Liver (tissue), 9 donors: ENCODE results near the gene RPS6KA1. TPM values are rescaled to one million over a fixed set of nuclear protein-coding genes. Genes with fewer than 3 reads are reported as not detected.

Experiments used
- DNase-seq: peaks from one replicate; pipeline ENCODE4 v3.0.0-alpha.2; 2017; ENCODE audit warnings: low spot score
- H3K27ac ChIP-seq, 2 donors: one replicate each; pipeline ENCODE4 v1.7.0; 2013; ENCODE audit warnings: inconsistent platforms in 2 of 2, low read length in 2 of 2, control low read depth in 1 of 2, low read depth in 1 of 2, mild to moderate bottlenecking in 1 of 2
- H3K27me3 ChIP-seq, 4 donors: one replicate each; pipeline versions ENCODE4 v1.6.1 to v1.7.0; 2013; ENCODE audit warnings: low read length in 3 of 4, inconsistent platforms in 1 of 4, mild to moderate bottlenecking in 1 of 4, moderate library complexity in 1 of 4; ENCODE audit not compliant: control insufficient read depth in 4 of 4, insufficient read depth in 4 of 4
- H3K36me3 ChIP-seq, 4 donors: one replicate each; pipeline versions ENCODE4 v1.6.1 to v1.7.0; 2013; ENCODE audit warnings: low read length in 3 of 4, mild to moderate bottlenecking in 3 of 4, low read depth in 1 of 4, moderate library complexity in 1 of 4; ENCODE audit not compliant: control insufficient read depth in 4 of 4, insufficient read depth in 3 of 4
- H3K4me1 ChIP-seq, 4 donors: one replicate each; pipeline versions ENCODE4 v1.6.1 to v1.7.0; 2013; ENCODE audit warnings: low read length in 3 of 4, mild to moderate bottlenecking in 3 of 4, moderate library complexity in 1 of 4; ENCODE audit not compliant: control insufficient read depth in 4 of 4, insufficient read depth in 4 of 4
- H3K4me3 ChIP-seq, 3 donors: one replicate each; pipeline versions ENCODE4 v1.6.1 to v1.7.0; 2013; ENCODE audit warnings: low read length in 3 of 3, control low read depth in 1 of 3, low read depth in 1 of 3, mild to moderate bottlenecking in 1 of 3
- H3K9ac ChIP-seq, 2 donors: one replicate each; pipeline ENCODE4 v1.7.0; 2013; ENCODE audit warnings: low read length in 2 of 2, mild to moderate bottlenecking in 2 of 2, moderate library complexity in 2 of 2, control low read depth in 1 of 2, low read depth in 1 of 2
- H3K9me3 ChIP-seq, 4 donors: one replicate each; pipeline versions ENCODE4 v1.6.1 to v1.7.0; 2013; ENCODE audit warnings: low read length in 3 of 4; ENCODE audit not compliant: control insufficient read depth in 4 of 4
- EGR1 ChIP-seq, 2 donors: IDR thresholded peaks; 2 replicates each; pipeline ENCODE4 v1.6.1; 2016 to 2018; ENCODE audit warnings: antibody characterized with exemption in 2 of 2, low read depth in 2 of 2
- FOXA1 ChIP-seq: IDR thresholded peaks from 2 replicates; pipeline ENCODE4 v1.6.1; 2016; ENCODE audit warnings: antibody characterized with exemption
- GABPA ChIP-seq, 2 donors: IDR thresholded peaks in 1 of 2; conservative IDR thresholded peaks in 1 of 2; 2 replicates each; pipeline ENCODE4 v1.6.1; 2016; ENCODE audit warnings: antibody characterized with exemption in 2 of 2, mild to moderate bottlenecking in 1 of 2, moderate library complexity in 1 of 2
- HNF4A ChIP-seq, 2 donors: conservative IDR thresholded peaks; 2 replicates each; pipeline ENCODE4 v1.6.1; 2016; ENCODE audit warnings: antibody characterized with exemption in 2 of 2, mild to moderate bottlenecking in 2 of 2
- HNF4G ChIP-seq: IDR thresholded peaks from 2 replicates; pipeline ENCODE4 v1.6.1; 2016; ENCODE audit warnings: antibody characterized with exemption
- JUND ChIP-seq, 2 donors: IDR thresholded peaks; 2 replicates each; pipeline ENCODE4 v1.6.1; 2016; ENCODE audit warnings: antibody characterized with exemption in 2 of 2
- MAX ChIP-seq: IDR thresholded peaks from 2 replicates; pipeline ENCODE4 v1.6.1; 2016; ENCODE audit warnings: antibody characterized with exemption
- NR2F2 ChIP-seq: IDR thresholded peaks from 2 replicates; pipeline ENCODE4 v1.6.1; 2016; ENCODE audit warnings: antibody characterized with exemption
- RAD21 ChIP-seq, 2 donors: IDR thresholded peaks; 2 replicates each; pipeline ENCODE4 v1.6.1; 2016; ENCODE audit warnings: antibody characterized with exemption in 2 of 2, mild to moderate bottlenecking in 2 of 2
- REST ChIP-seq: IDR thresholded peaks from 2 replicates; pipeline ENCODE4 v1.6.1; 2016; ENCODE audit warnings: antibody characterized with exemption, mild to moderate bottlenecking
- RXRA ChIP-seq, 2 donors: IDR thresholded peaks; 2 replicates each; pipeline ENCODE4 v1.6.1; 2017 to 2018; ENCODE audit warnings: antibody characterized with exemption in 2 of 2, mild to moderate bottlenecking in 1 of 2
- SP1 ChIP-seq: IDR thresholded peaks from 2 replicates; pipeline ENCODE4 v1.6.1; 2018; ENCODE audit warnings: antibody characterized with exemption, mild to moderate bottlenecking
- TAF1 ChIP-seq: conservative IDR thresholded peaks from 2 replicates; pipeline ENCODE4 v1.6.1; 2016; ENCODE audit warnings: antibody characterized with exemption, mild to moderate bottlenecking
- YY1 ChIP-seq: IDR thresholded peaks from 2 replicates; pipeline ENCODE4 v1.6.1; 2016; ENCODE audit warnings: antibody characterized with exemption, mild to moderate bottlenecking
- ZBTB33 ChIP-seq: IDR thresholded peaks from 2 replicates; pipeline ENCODE4 v1.6.1; 2016; ENCODE audit warnings: antibody characterized with exemption
- WGBS: extraction: QIAGEN DNeasy Blood & Tissue Kit; methylation state at CpG from one replicate; pipeline ENCODE4 v1.1.7; 2013; 5-methylcytosine and 5-hydroxymethylcytosine counted together
- polyA plus RNA-seq, 2 donors: library from polyadenylated mRNA; stranded (reverse) in 1 of 2; unstranded in 1 of 2; fragments of 200-250 nt in 1 of 2; fragments of >200 nt in 1 of 2; fragmentation: Nextera tagmentation in 1 of 2; extraction: Ambion mirVana in 1 of 2; gene quantifications; one replicate each; pipeline versions ENCODE4 v1.2.1 to v1.2.3, GENCODE V29; 2013 to 2015
- total RNA-seq, 2 donors: library from RNA; depleted of rRNA; stranded (reverse); fragments of >200 nt; gene quantifications; one replicate each; pipeline ENCODE4 v1.2.3, GENCODE V29; 2014
- TF ChIP-seq, protein P1 (sequence below): IDR thresholded peaks from 2 replicates; pipeline ENCODE4 v1.6.1; 2016; ENCODE audit warnings: antibody characterized with exemption
- TF ChIP-seq, protein P2 (sequence below): fragments of 150-350 bp; IDR thresholded peaks from 2 replicates; pipeline ENCODE4 v1.5.1; 2017; ENCODE audit warnings: improper control_type of control experiment, low read depth, low read length; ENCODE audit not compliant: missing input control
- donor health status: healthy.
- donor health status: healthy.
- donor health status: healthy.
- donor health status: healthy.
- donor health status: healthy.

RPS6KA1 gene
- total and polyA plus RNA-seq, 4 donors, result 4.0 to 26.8 (median 7.4) TPM

- Histone ChIP-seq H3K9me3 (no peaks in the 10 kb centered on the region), H3K36me3 (no peaks in the 10 kb centered on the region), H3K4me3 (no peak overlapping the region), H3K27me3 (no peaks in the 10 kb centered on the region), H3K9ac (no peak overlapping the region), H3K4me1 (peaks cover 3 to 24% (median 10%) of the 10 kb centered on the region in 4 donors), H3K27ac (no peak overlapping the region)
- no peak for TF ChIP-seq SP1
- no peak for TF ChIP-seq YY1
- no peak for TF ChIP-seq JUND (IDR thresholded peaks at IDR 0.05)
- no peak for TF ChIP-seq GABPA (IDR thresholded peaks at IDR 0.05 in 1 of 2, conservative IDR thresholded peaks at IDR 0.05 in 1 of 2)
- no peak for TF ChIP-seq EGR1 (IDR thresholded peaks at IDR 0.05; ENCODE audit: low read depth in 2 of 2)
- no peak for TF ChIP-seq HNF4G
- TF ChIP-seq RAD21 (IDR thresholded peaks at IDR 0.05), result no peak
- TF ChIP-seq NR2F2, result no peak
- TF ChIP-seq RXRA (IDR thresholded peaks at IDR 0.05), result no peak
- no peak for TF ChIP-seq HNF4A (conservative IDR thresholded peaks at IDR 0.05)
- no peak for TF ChIP-seq TAF1
- no peak for TF ChIP-seq ZBTB33
- no peak for TF ChIP-seq FOXA1
- TF ChIP-seq, protein P1, sequence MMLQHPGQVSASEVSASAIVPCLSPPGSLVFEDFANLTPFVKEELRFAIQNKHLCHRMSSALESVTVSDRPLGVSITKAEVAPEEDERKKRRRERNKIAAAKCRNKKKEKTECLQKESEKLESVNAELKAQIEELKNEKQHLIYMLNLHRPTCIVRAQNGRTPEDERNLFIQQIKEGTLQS, result no peak
- TF ChIP-seq MAX, result no peak
- no peak for TF ChIP-seq REST
- TF ChIP-seq, protein P2, sequence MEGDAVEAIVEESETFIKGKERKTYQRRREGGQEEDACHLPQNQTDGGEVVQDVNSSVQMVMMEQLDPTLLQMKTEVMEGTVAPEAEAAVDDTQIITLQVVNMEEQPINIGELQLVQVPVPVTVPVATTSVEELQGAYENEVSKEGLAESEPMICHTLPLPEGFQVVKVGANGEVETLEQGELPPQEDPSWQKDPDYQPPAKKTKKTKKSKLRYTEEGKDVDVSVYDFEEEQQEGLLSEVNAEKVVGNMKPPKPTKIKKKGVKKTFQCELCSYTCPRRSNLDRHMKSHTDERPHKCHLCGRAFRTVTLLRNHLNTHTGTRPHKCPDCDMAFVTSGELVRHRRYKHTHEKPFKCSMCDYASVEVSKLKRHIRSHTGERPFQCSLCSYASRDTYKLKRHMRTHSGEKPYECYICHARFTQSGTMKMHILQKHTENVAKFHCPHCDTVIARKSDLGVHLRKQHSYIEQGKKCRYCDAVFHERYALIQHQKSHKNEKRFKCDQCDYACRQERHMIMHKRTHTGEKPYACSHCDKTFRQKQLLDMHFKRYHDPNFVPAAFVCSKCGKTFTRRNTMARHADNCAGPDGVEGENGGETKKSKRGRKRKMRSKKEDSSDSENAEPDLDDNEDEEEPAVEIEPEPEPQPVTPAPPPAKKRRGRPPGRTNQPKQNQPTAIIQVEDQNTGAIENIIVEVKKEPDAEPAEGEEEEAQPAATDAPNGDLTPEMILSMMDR, result no peak
- 83% methylated on average over 12 of the region's 12 CpGs for WGBS
- DNase-seq, result no peak
Observed at GRCh38 chr1:26531651-26532131, 2.1 kb downstream of the RPS6KA1 start.
